ENCODE results near the gene ZNF598.

DNA sequence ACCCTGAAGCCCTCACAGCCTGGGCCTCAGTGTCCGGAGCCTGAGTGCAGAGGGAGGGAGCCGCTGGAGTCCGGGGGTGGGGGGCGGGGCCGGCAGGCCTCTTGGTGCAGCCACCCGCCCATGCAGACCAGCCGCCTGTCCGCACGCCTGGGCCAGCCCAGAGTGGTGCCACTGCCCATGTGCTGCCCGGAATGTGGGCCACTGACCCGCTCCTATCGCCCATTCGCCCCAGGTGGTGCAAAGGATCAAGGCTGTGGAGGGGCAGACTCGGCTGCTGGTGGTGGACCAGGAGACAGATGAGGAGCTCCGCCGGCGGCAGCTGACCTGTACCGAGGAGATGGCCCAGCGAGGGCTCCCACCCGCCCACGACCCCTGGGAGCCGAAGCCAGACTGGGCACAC, 19.7 kb upstream of the ZNF598 start:
- TF ChIP-seq, protein P1, sequence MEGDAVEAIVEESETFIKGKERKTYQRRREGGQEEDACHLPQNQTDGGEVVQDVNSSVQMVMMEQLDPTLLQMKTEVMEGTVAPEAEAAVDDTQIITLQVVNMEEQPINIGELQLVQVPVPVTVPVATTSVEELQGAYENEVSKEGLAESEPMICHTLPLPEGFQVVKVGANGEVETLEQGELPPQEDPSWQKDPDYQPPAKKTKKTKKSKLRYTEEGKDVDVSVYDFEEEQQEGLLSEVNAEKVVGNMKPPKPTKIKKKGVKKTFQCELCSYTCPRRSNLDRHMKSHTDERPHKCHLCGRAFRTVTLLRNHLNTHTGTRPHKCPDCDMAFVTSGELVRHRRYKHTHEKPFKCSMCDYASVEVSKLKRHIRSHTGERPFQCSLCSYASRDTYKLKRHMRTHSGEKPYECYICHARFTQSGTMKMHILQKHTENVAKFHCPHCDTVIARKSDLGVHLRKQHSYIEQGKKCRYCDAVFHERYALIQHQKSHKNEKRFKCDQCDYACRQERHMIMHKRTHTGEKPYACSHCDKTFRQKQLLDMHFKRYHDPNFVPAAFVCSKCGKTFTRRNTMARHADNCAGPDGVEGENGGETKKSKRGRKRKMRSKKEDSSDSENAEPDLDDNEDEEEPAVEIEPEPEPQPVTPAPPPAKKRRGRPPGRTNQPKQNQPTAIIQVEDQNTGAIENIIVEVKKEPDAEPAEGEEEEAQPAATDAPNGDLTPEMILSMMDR (IDR thresholded peaks at IDR 0.05), result no peak
- no peak for TF ChIP-seq POLR2A (IDR thresholded peaks at IDR 0.05)

All from testis (tissue), 2 donors.